HG03457 (cell line): Measurements from ENCODE around the gene MKS1.

ENCODE experiments used
- ATAC-seq: cut with Tn5 transposase; IDR thresholded peaks from one replicate; pipeline ENCODE4 v1.9.1; 2021; ENCODE audit warnings: moderate number of reproducible peaks; ENCODE audit not compliant: unreplicated experiment

Gene MKS1

DNA sequence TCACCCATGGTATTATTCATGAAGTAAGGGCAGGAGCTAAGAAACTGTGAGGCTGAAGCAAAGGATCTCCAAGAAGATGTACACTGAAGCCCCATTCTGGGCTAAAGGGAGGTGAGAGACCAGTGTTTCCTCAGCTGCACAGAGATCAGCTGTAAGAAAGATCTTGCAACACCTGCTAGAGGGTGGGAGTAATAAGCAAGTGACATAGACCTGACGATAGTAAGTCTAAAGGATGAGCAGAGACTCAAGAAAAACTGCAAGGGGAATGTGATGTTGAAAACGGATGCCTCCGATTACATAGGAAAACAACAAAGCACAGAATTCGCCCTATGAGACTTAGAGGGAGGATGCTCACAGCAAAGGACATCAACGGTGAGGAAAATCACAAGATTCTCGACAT lies 52.4 kb downstream of the MKS1 start, which contains the start of gene OR4D2:
OR4D2 (plus strand) TSS at position 301 of the 400 bp plus-strand sequence. CDS start 2,674 bp downstream, outside the sequence.
- no peak for ATAC-seq

DNA sequence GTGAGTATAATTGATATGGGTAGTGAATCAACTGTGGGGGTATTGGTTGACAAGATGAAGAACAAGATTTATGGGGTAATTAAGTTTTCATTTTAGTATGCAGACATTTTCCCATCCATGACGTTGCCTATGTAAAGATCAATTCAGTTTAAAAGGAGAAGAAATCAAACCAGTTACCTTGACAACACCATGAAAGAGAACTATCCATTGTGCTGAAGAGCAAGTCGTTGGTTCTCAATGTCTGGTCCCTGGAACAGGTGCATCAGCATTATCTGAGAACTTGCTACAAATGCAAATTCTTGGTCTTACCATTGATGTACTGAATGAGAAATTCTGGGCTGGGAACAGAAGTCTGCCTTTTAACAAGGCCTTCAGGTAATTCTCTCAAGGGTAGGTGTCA lies 53.1 kb downstream of the MKS1 start:
- ATAC-seq: no peak

GRCh38 chr17:58161566-58161965 lies 57.5 kb downstream of the MKS1 start:
- no peak for ATAC-seq

DNA sequence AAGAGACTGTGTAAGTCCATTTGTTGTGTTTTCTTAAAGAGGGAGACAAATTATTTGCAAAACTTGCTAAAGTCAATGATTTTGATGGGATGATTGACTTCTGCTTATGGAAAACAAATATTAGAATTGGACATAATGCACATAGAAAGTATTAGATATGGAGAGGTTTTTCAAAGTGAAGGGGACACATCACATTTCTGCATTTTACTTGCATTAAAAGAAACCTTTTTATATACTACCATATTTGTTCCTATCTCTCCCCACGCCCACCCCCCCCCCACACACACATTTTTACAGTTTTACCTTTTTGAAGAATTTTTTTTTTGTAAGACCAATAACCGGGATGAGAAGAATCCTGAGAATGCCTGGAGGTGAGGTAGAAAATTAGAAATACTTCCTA lies 60.9 kb downstream of the MKS1 start:
- ATAC-seq: no peak

GRCh38 chr17:58156839-58157803 lies 61.9 kb downstream of the MKS1 start:
- no peak for ATAC-seq
